K562 (cell line): ENCODE data around the gene GDF11. TPM values are rescaled to one million over a fixed set of nuclear protein-coding genes. Genes with fewer than 3 reads are reported as not detected.

Experiments
- CBFB ChIP-seq: sonication (generic); formaldehyde crosslinking; IDR thresholded peaks from 2 replicates; pipeline ENCODE4 v1.4.0; 2020; ENCODE audit warnings: mild to moderate bottlenecking, missing genetic modification reagents
- SIX5 ChIP-seq, 2 experiments: IDR thresholded peaks; 2 replicates each; pipeline ENCODE4 v1.6.1; 2011; ENCODE audit warnings: low read length in 2 of 2, borderline replicate concordance in 1 of 2, low read depth in 1 of 2, mild to moderate bottlenecking in 1 of 2, moderate library complexity in 1 of 2; ENCODE audit not compliant: insufficient read depth in 1 of 2
- ZBTB1 ChIP-seq: sonication (generic); formaldehyde crosslinking; IDR thresholded peaks from 2 replicates; pipeline ENCODE4 v1.8.1; 2023; ENCODE audit warnings: missing genetic modification reagents, low read depth, mild to moderate bottlenecking, borderline replicate concordance
- polyA plus RNA-seq, 8 experiments: library from polyadenylated mRNA; depleted of rRNA in 4 of 8; stranded (reverse) in 5 of 8; unstranded in 3 of 8; fragments of >200 nt; fragmentation: Nextera tagmentation in 2 of 8; fragmentation: Illumina TruSeq in 1 of 8; extraction: Ambion mirVana in 2 of 8; extraction: Trizol in 1 of 8; gene quantifications; 2 replicates each; pipeline versions ENCODE4 v1.2.1 to v1.2.3, GENCODE V29; 2011 to 2014; ENCODE audit warnings: inconsistent platforms in 1 of 8, missing spikeins in 1 of 8
- total RNA-seq, 7 experiments: library from RNA; depleted of rRNA in 6 of 7; stranded (reverse); fragments of >200 nt in 6 of 7; fragmentation: Illumina TruSeq in 2 of 7; extraction: Trizol in 2 of 7; gene quantifications; 2 replicates each; pipeline versions ENCODE4 v1.2.1 to v1.2.3, GENCODE V29; 2011 to 2021; ENCODE audit warnings: low replicate concordance in 1 of 7
- TF ChIP-seq, protein P1 (sequence below), 2 experiments: fragments of 450-650 bp in 1 of 2; sonication (generic) in 1 of 2; formaldehyde crosslinking in 1 of 2; IDR thresholded peaks; 2 replicates each; pipeline versions ENCODE4 v1.7.1 to v1.9.0; 2016 to 2022; ENCODE audit warnings: inconsistent platforms in 1 of 2, mild to moderate bottlenecking in 1 of 2, missing genetic modification reagents in 1 of 2

Gene GDF11
- total and polyA plus RNA-seq, 9 of the 15 experiments (the other 6 are each of a cell fraction or from before 2014, with no cell fraction given): 1.4 to 15.7 (median 4.8) TPM

DNA sequence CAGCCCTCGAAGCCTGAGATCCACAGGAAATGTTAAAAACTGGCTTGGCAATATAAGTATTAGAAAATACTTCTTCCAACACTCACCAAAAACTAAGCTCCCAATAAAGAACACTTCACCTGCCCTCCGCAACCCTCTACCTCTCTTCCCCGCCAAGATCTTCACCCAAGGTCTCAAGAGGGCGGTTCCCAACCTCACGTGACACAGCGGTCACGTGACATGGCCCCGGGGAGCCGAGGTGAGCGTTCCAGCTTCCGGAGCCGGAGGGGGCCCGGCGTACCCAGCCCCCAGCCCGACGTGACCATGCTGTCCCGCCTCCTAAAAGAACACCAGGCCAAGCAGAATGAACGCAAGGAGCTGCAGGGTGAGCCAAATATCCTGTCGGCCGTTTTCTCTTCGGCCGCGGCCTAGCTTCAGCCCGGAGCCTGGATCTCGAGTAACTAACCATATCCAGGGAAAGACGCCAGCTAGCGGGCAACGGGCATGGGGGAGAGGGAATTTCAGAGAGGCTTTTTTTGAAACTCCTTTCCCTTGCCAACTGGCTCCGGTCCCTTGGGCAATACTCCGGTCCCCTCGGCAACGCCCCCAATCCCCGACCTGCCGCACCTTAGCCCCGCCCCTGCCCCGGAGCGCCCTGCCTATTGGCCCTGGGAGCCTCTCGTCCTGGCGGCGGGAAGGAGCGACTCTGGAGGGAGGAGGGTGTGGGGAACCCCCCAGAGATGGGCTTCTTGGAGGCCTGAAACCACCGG is 26.9 kb upstream of the GDF11 start, which contains the start of gene BLOC1S1 (continued):
- TF ChIP-seq, protein P1, sequence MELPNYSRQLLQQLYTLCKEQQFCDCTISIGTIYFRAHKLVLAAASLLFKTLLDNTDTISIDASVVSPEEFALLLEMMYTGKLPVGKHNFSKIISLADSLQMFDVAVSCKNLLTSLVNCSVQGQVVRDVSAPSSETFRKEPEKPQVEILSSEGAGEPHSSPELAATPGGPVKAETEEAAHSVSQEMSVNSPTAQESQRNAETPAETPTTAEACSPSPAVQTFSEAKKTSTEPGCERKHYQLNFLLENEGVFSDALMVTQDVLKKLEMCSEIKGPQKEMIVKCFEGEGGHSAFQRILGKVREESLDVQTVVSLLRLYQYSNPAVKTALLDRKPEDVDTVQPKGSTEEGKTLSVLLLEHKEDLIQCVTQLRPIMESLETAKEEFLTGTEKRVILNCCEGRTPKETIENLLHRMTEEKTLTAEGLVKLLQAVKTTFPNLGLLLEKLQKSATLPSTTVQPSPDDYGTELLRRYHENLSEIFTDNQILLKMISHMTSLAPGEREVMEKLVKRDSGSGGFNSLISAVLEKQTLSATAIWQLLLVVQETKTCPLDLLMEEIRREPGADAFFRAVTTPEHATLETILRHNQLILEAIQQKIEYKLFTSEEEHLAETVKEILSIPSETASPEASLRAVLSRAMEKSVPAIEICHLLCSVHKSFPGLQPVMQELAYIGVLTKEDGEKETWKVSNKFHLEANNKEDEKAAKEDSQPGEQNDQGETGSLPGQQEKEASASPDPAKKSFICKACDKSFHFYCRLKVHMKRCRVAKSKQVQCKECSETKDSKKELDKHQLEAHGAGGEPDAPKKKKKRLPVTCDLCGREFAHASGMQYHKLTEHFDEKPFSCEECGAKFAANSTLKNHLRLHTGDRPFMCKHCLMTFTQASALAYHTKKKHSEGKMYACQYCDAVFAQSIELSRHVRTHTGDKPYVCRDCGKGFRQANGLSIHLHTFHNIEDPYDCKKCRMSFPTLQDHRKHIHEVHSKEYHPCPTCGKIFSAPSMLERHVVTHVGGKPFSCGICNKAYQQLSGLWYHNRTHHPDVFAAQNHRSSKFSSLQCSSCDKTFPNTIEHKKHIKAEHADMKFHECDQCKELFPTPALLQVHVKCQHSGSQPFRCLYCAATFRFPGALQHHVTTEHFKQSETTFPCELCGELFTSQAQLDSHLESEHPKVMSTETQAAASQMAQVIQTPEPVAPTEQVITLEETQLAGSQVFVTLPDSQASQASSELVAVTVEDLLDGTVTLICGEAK (IDR thresholded peaks at IDR 0.05): peak; percentile 62
- TF ChIP-seq, protein P1 (CRISPR knock-in tag; IDR thresholded peaks at IDR 0.05): no peak
- TF ChIP-seq SIX5 (IDR thresholded peaks at IDR 0.05; ENCODE audit: borderline replicate concordance in 1 of 2, insufficient read depth in 1 of 2, low read depth in 1 of 2, low read length in 2 of 2) (peak in 1 of 2 experiments; percentile 15; a peak in 1 of 4 replicates), ZBTB1 (CRISPR knock-in tag) (peak; percentile 57; the same call in 1 of the 2 replicates), CBFB (CRISPR knock-in tag) (no peak)
